Measurements from ENCODE around the gene ANP32B.
A peak's percentile ranks its signal among the peaks of the same experiment; 100 is the strongest.

Gene ANP32B

DNA sequence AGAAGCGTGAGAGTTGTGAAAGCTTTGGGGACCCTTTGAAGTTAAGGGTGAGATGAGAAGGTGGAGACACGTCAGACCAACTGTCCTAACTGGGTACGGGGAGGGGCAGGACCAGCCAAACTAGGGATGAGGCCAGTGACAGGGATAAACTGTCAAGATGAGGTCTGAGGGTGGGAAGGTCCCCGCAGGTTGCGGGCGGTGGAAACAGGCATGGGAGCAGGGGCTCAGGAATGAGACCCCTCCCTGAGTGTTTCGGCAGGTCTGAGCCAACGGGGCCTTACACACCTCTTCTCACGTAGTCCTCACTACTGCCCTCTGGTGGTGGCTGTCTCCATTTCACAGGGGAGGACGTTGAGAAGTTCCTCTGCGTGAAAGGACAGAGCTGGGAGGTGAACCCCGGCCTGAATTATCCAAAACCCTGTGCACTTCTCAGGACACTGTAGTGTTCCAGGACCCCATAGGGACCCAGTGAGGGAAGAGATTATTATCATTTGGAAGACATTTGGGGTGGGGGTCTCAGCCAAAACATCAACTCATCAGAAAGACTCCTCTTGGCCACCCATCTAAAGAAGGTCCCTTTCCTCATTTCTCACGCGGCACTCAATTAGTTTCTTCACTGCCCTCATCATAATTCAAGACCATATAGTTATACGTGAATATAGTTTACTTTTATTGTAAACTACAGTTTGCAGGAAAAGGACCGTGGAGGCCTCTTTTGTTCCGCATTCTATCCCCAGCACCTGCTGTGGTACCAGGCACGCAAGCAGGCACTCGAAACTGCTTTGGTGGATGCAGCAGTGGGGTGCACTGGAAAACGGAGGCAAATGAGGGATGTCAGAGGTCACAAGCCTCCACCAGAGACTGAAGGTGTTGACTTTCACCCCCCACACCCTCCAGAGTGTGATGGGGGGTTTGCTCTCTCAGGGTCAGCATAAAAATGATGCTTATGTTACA is 51.7 kb downstream of the ANP32B start:
- peak; percentile 50 for DNase-seq

DNA sequence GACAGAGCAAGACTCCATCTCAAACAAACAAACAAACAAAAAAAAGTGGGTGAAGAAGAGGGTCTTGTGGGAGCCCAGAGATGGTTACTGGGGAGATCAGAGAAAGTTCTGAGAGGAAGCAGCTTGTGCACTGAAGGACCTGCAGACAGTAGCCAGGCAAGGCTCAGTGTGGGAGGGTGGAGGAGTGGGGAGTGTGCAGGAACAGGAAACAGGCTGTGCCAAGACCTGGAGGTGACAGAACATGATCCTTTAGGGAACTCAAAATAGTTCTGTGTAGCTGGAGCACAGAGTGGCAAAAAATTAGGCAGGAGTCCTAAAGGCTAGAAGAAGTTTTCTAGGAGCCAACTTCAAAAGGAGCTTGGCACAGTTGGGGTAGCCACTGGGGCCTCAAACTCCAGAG is 54.2 kb downstream of the ANP32B start:
- no peak for DNase-seq

- no peak for DNase-seq
Observed at GRCh38 chr9:98038958-98039357, 55.8 kb downstream of the ANP32B start.

- DNase-seq: no peak
Observed at GRCh38 chr9:98039607-98040017, 56.5 kb downstream of the ANP32B start.

DNA sequence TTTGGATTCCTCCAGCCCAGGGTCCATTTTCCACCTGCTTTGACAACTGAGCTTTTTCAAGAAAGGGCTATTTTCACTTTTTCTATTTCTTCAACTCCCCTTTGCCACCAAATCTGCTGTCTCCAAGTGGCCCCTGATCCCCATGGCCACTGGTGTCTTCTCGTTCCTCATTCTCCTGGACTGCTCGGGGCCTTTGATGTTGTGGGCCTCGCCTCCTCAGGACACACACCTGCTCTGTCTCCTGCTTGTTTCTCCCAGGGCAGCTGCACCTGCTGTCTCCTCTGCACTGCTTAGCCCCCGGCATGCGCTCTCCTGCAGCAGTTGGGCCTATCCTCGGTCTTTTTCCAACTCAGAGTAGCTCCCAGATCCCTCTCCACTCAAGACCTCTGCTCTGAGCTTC is 57.1 kb downstream of the ANP32B start:
- no peak for DNase-seq

GRCh38 chr9:98043915-98044314 is 60.8 kb downstream of the ANP32B start:
- DNase-seq: no peak

DNA sequence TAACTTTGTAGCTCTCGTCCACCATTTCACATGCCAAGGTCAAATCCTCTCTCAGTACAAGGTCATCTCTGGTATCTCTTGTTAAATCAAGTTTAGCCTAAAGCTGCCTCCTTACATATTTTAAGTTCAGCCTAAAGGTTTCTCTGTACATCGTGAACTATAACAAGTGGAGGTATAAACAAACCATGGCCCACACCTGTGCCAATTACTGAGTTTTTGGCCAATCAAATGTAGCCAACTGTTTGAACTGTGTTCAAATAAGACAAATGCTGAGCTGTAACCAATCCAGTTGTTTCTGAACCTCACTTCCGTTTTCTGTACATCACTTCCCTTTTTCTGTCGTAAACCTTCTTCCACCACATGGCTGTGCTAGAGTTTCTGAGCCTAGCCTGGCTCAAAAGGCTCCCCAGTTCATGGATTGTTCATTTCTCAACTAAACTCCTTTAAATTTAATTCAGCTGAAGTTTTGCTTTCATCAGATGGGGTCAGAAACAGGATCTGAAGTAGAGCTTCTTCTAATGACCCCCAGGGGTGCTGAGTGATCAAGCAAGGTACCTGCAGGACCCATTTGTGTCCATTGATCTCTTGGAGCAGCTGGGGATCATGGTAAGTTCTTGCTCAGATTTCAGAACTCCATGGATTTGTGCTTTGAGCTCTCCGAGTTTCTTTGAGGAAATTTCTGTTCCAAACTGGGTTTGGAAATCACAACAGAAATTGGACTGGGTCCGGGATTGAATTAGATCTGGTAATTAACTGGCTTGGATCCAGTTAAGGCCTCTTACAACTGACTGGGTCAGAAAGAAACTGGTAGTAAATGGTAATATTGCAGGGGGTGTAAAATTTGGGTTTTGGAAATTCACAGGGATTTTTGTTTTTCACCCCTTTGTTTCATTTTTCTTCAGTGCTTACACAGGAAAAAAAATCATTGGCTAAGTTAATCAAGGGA is 62.4 kb downstream of the ANP32B start:
- no peak for DNase-seq

DNA sequence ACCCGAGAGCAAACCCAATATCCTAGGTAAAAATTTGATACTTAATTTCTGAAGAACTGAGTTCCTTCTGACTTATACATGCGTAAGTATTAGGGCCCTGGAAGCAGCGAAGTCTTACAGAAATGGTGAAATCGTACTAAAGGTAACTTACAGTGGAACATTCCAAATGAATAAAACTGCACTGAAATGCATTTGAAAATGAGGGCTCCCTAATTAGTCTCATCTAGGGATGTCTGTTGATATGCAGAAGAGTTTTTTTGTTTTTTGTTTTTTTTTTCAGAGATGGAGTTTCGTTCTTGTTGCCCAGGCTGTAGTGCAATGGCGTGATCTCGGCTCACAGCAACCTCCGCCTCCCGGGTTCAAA is 63.0 kb downstream of the ANP32B start:
- DNase-seq: no peak

- DNase-seq: no peak
Observed at GRCh38 chr9:98047002-98047401, 63.9 kb downstream of the ANP32B start.

DNA sequence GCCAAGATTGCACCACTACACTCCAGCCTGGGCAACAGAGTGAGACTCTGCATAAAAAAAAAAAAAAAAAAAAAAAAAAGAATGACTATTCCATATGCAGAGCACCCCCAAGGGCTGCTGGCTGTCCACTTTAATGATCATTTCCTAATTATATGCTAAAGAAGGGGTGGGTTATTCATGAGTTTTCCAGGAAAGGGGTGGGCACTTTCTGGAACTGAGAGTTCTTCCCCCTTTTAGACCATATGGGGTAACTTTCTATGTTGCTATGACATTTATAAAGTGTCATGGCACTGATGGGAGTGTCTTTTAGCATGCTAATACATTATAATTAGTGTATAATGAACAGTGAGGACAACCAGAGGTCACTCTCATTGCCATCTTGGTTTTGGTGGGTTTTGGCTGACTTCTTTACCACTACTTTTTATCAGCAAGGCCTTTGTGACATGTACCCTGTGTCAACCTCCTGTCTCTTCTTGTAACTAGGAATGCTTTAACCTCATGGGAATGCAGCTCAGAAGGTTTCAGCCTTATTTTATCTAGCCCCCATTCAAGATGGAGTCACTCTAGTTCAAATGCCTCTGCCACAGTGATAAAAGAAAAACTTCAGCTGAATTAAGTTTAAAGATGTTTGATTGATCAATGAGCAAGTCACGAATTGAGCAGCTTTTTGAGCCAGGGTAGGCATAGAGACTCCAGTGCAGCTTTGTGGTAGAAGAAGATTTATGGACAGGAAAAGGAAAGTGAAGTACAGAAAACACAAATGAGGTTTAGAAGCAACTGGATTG is 66.3 kb downstream of the ANP32B start:
- no peak for DNase-seq

- no peak for DNase-seq
Observed at GRCh38 chr9:98050351-98050750, 67.2 kb downstream of the ANP32B start.

- no peak for DNase-seq
Observed at GRCh38 chr9:98054376-98054951, 71.3 kb downstream of the ANP32B start.

DNA sequence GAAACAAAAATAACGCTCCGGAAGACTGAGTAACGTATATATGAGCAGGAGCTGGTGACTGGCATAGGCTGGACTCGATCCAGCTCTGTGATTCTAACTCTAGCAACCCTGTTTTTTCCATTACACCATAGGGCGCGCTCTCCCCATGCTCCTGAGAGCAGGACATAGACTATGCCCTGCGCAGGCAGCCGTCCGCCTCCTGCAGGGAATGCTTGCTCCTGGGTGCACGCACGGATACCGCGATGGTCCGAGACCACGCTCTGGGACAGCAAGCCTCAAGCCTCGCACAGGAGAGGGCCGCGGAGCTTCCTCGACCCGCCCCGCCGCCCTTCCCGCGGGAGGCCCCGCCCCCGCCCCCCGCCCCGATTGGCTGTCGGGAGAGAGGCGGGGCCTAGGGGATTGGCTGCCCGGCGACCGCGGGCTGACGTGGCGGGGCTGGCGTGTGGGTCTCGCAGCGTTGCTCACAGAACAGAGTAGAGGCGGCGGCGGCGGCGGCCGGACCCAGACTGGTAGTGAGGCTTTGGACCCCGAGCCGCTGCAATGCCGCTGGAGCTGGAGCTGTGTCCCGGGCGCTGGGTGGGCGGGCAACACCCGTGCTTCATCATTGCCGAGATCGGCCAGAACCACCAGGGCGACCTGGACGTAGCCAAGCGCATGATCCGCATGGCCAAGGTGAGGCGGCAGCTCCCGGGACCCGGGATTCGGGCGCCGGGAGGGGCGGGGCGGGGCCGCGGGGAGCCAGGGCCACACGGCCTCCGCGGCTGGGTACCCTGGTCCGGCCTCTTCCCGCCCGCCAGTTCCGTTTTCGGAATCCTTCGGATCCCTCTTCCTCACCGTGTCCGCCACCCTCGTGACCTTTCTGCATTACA is 73.4 kb downstream of the ANP32B start, which contains the start of gene NANS:
TSS of gene NANS (plus strand) at position 464 of the 869 bp plus-strand sequence. CDS start at position 541, 77 bp downstream.
- peak; percentile 90 for DNase-seq

- DNase-seq: no peak
Observed at GRCh38 chr9:98057138-98057799, 74.1 kb downstream of the ANP32B start.

DNA sequence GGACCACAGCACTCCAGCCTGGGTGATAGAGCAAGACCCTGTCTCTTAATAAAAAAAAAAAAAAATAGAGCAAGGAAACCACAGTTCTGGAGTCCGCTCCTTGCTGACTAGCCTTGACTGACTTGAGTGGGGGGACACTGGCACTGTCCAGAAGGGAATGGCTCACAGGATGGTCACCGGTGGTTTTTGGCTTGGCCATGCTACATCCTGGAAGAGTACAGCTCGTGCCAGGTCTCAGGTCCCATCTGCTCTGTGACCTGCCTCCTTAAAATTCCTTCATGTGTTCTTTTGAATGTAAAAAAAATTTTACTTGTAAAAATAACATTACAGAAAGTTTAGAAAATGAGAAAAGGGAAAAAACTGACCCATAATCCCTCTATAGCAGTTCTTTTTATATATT is 79.0 kb downstream of the ANP32B start:
- no peak for DNase-seq

GRCh38 chr9:98064623-98065392 is 81.7 kb downstream of the ANP32B start:
- DNase-seq: no peak
